ENCODE data around the gene TC2N.

TC2N gene

GRCh38 chr14:91770185-91770584 is 97.2 kb downstream of the TC2N start:
- POLR2A ChIA-PET = interaction anchor here (0.6 kb wide), 1 partner anchor 1305 kb away, joined by 3 read pairs; no protein-coding TSS in a partner anchor
- DNase-seq (ENCODE audit: extremely low spot score) = no peak

GRCh38 chr14:91755570-91756295 is 111.6 kb downstream of the TC2N start:
- DNase-seq (ENCODE audit: extremely low spot score) = no peak
- ChIA-PET POLR2A (no interaction called here), CTCF (no interaction called here)
- TF ChIP-seq CTCF (IDR thresholded peaks at IDR 0.05; ENCODE audit: control extremely low read depth, extremely low read depth, low read depth, missing control alignments) = no peak

More at GRCh38 chr14:91770185-91770584, 97.2 kb downstream of the TC2N start:
- no peak for TF ChIP-seq CTCF (IDR thresholded peaks at IDR 0.05; ENCODE audit: control extremely low read depth, extremely low read depth, low read depth, missing control alignments)
- CTCF ChIA-PET = no interaction called here

- TF ChIP-seq CTCF (IDR thresholded peaks at IDR 0.05; ENCODE audit: control extremely low read depth, extremely low read depth, low read depth, missing control alignments) = no peak
- POLR2A ChIA-PET = no interaction called here
- no peak for DNase-seq (ENCODE audit: extremely low spot score)
- CTCF ChIA-PET = no interaction called here
These were observed 112.5 kb downstream of the TC2N start for GRCh38 chr14:91754819-91755218.

GRCh38 chr14:91754185-91754584 is 113.2 kb downstream of the TC2N start:
- no peak for DNase-seq (ENCODE audit: extremely low spot score)
- no peak for TF ChIP-seq CTCF (IDR thresholded peaks at IDR 0.05; ENCODE audit: control extremely low read depth, extremely low read depth, low read depth, missing control alignments)
- POLR2A ChIA-PET = no interaction called here
- CTCF ChIA-PET = no interaction called here

- POLR2A ChIA-PET = no interaction called here
- CTCF ChIA-PET = no interaction called here
- no peak for TF ChIP-seq CTCF (IDR thresholded peaks at IDR 0.05; ENCODE audit: control extremely low read depth, extremely low read depth, low read depth, missing control alignments)
- no peak for DNase-seq (ENCODE audit: extremely low spot score)
These were observed 113.7 kb downstream of the TC2N start for GRCh38 chr14:91753501-91754128.

- no peak for DNase-seq (ENCODE audit: extremely low spot score)
- TF ChIP-seq CTCF (IDR thresholded peaks at IDR 0.05; ENCODE audit: control extremely low read depth, extremely low read depth, low read depth, missing control alignments) = no peak
- CTCF ChIA-PET = no interaction called here
- POLR2A ChIA-PET = no interaction called here
These were observed 114.4 kb downstream of the TC2N start for GRCh38 chr14:91752961-91753360.
